ENCODE data around the gene CEP128.

GRCh38 chr14:80607430-80608190 lies 333.9 kb downstream of the CEP128 start:
- TF ChIP-seq, protein P1, sequence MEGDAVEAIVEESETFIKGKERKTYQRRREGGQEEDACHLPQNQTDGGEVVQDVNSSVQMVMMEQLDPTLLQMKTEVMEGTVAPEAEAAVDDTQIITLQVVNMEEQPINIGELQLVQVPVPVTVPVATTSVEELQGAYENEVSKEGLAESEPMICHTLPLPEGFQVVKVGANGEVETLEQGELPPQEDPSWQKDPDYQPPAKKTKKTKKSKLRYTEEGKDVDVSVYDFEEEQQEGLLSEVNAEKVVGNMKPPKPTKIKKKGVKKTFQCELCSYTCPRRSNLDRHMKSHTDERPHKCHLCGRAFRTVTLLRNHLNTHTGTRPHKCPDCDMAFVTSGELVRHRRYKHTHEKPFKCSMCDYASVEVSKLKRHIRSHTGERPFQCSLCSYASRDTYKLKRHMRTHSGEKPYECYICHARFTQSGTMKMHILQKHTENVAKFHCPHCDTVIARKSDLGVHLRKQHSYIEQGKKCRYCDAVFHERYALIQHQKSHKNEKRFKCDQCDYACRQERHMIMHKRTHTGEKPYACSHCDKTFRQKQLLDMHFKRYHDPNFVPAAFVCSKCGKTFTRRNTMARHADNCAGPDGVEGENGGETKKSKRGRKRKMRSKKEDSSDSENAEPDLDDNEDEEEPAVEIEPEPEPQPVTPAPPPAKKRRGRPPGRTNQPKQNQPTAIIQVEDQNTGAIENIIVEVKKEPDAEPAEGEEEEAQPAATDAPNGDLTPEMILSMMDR (conservative IDR thresholded peaks at IDR 0.05; ENCODE audit: low read length) = no peak
- TF ChIP-seq EZH2phosphoT487 (IDR thresholded peaks at IDR 0.05; ENCODE audit: borderline replicate concordance, low read depth, low read length) = no peak

Measured in OCI-LY7 (cell line).